IMR-90 (cell line): Measurements from ENCODE around the gene CDK8. TPM values are rescaled to one million over a fixed set of nuclear protein-coding genes. Genes with fewer than 3 reads are reported as not detected.

ENCODE experiments used
- ATAC-seq: fragments of 200-7000 bp; cut with Tn5 transposase; 2 replicates; pipeline ENCODE4 v1.9.1; 2020; ENCODE audit warnings: low read depth, mild to moderate bottlenecking, moderate library complexity
- BruUV-seq: library from RNA; stranded (reverse); fragments of 400-500 nt; replicated peaks from 2 replicates; lab custom pipeline; 2021; lab: Mats Ljungman, UMichigan
- CTCF ChIA-PET: fragments of 300-600 bp; formaldehyde crosslinking; extraction: SDS; loops from one replicate; lab custom pipeline; 2021; ENCODE audit warnings: antibody characterized with exemption; lab: Yijun Ruan, JAX
- POLR2A ChIA-PET: fragments of 300-600 bp; sonication (Branson Sonifier 250); formaldehyde crosslinking; loops from one replicate; lab custom pipeline; 2022; ENCODE audit warnings: antibody characterized with exemption; ENCODE audit not compliant: unreplicated experiment; lab: Charles Lee
- DNase-seq: peaks from one replicate; pipeline ENCODE4 v3.0.0; 2013
- H2AFZ ChIP-seq: replicated peaks from 2 replicates; pipeline ENCODE3; 2013; ENCODE audit warnings: low read length, mild to moderate bottlenecking; ENCODE audit not compliant: poor library complexity
- H2AK5ac ChIP-seq: 2 replicates; pipeline ENCODE4 v1.6.1; 2013; ENCODE audit warnings: low read depth, low read length, inconsistent platforms
- H2AK9ac ChIP-seq: replicated peaks from 2 replicates; pipeline ENCODE3; 2013; ENCODE audit warnings: mild to moderate bottlenecking, low read depth, low read length, moderate library complexity; ENCODE audit not compliant: poor library complexity
- H2BK120ac ChIP-seq: 2 replicates; pipeline ENCODE4 v1.6.1; 2013; ENCODE audit warnings: low read depth, low read length, inconsistent platforms
- H2BK15ac ChIP-seq: 3 replicates; pipeline ENCODE4 v1.6.1; 2013; ENCODE audit warnings: low read depth, low read length, inconsistent platforms
- H2BK20ac ChIP-seq: 2 replicates; pipeline ENCODE4 v1.6.1; 2013; ENCODE audit warnings: low read depth, mild to moderate bottlenecking, inconsistent platforms, low read length, moderate library complexity
- H2BK5ac ChIP-seq: 2 replicates; pipeline ENCODE4 v1.6.1; 2013; ENCODE audit warnings: mild to moderate bottlenecking, low read depth, low read length, inconsistent platforms; ENCODE audit not compliant: poor library complexity, severe bottlenecking
- H3K14ac ChIP-seq: replicated peaks from 2 replicates; pipeline ENCODE4 v1.6.1; 2013; ENCODE audit warnings: low read depth, low read length, inconsistent platforms
- H3K18ac ChIP-seq: 2 replicates; pipeline ENCODE4 v1.6.1; 2013; ENCODE audit warnings: low read depth, low read length, control low read depth
- H3K23ac ChIP-seq: 2 replicates; pipeline ENCODE4 v1.6.1; 2013; ENCODE audit warnings: low read depth, low read length, inconsistent platforms
- H3K27ac ChIP-seq: 2 replicates; pipeline ENCODE4 v1.5.1; 2013; ENCODE audit warnings: mild to moderate bottlenecking, control low read depth, low read length; ENCODE audit not compliant: insufficient read depth
- H3K27me3 ChIP-seq: 2 replicates; pipeline ENCODE4 v1.6.1; 2013; ENCODE audit warnings: low read length; ENCODE audit not compliant: control insufficient read depth, insufficient read depth
- H3K36me3 ChIP-seq: 2 replicates; pipeline ENCODE4 v1.6.1; 2013; ENCODE audit warnings: low read length, mixed read lengths; ENCODE audit not compliant: control insufficient read depth, insufficient read depth
- H3K4ac ChIP-seq: 2 replicates; pipeline ENCODE4 v1.6.1; 2013; ENCODE audit warnings: low read depth, low read length, inconsistent platforms
- H3K4me1 ChIP-seq: 2 replicates; pipeline ENCODE4 v1.6.1; 2013; ENCODE audit warnings: low read length, mixed read lengths; ENCODE audit not compliant: control insufficient read depth, insufficient read depth
- H3K4me2 ChIP-seq: 2 replicates; pipeline ENCODE4 v1.6.1; 2013; ENCODE audit warnings: low read depth, mild to moderate bottlenecking, control low read depth, low read length, moderate library complexity
- H3K4me3 ChIP-seq: 2 replicates; pipeline ENCODE4 v1.5.1; 2013; ENCODE audit warnings: low read depth, mild to moderate bottlenecking, control low read depth, low read length, moderate library complexity; ENCODE audit not compliant: insufficient read depth
- H3K56ac ChIP-seq: 2 replicates; pipeline ENCODE4 v1.6.1; 2013; ENCODE audit warnings: low read length, inconsistent platforms; ENCODE audit not compliant: insufficient read depth; ENCODE audit errors: extremely low read depth
- H3K79me1 ChIP-seq, 2 experiments: 2 replicates each; pipeline ENCODE4 v1.6.1; 2013; ENCODE audit warnings: low read length in 2 of 2, inconsistent platforms in 1 of 2, low read depth in 1 of 2
- H3K9ac ChIP-seq: 2 replicates; pipeline ENCODE4 v1.6.1; 2013; ENCODE audit warnings: low read depth, low read length, control low read depth
- H3K9me1 ChIP-seq: 2 replicates; pipeline ENCODE4 v1.6.1; 2013; ENCODE audit warnings: low read length, inconsistent platforms; ENCODE audit not compliant: insufficient read depth
- H3K9me3 ChIP-seq: 2 replicates; pipeline ENCODE4 v1.6.1; 2013; ENCODE audit warnings: low read length; ENCODE audit not compliant: control insufficient read depth, insufficient read depth
- H4K20me1 ChIP-seq: 2 replicates; pipeline ENCODE4 v1.6.1; 2013; ENCODE audit warnings: low read length, inconsistent platforms; ENCODE audit not compliant: insufficient read depth
- H4K5ac ChIP-seq: 2 replicates; pipeline ENCODE4 v1.6.1; 2013; ENCODE audit warnings: mild to moderate bottlenecking, low read depth, low read length, control low read depth
- H4K8ac ChIP-seq, 2 experiments: 2 replicates each; pipeline ENCODE4 v1.6.1; 2013; ENCODE audit warnings: low read depth in 2 of 2, low read length in 2 of 2, control low read depth in 1 of 2, inconsistent platforms in 1 of 2
- H4K91ac ChIP-seq: 2 replicates; pipeline ENCODE4 v1.6.1; 2013; ENCODE audit warnings: low read depth, low read length, inconsistent platforms; ENCODE audit not compliant: insufficient read depth
- CEBPB ChIP-seq: IDR thresholded peaks from 2 replicates; pipeline ENCODE4 v1.6.1; 2012; ENCODE audit warnings: low read depth, low read length, improper control_type of control experiment
- RAD21 ChIP-seq: IDR thresholded peaks from 2 replicates; pipeline ENCODE4 v1.6.1; 2012; ENCODE audit warnings: low read length, improper control_type of control experiment
- RCOR1 ChIP-seq: IDR thresholded peaks from 2 replicates; pipeline ENCODE4 v1.6.1; 2012; ENCODE audit warnings: mild to moderate bottlenecking, low read length, improper control_type of control experiment; ENCODE audit not compliant: insufficient replicate concordance
- WGBS, 2 experiments: methylation state at CpG; one replicate each; pipeline versions ENCODE4 v1.1.5 to v1.1.7; 2013; ENCODE audit warnings: missing lambda C conversion rate in 2 of 2; ENCODE audit not compliant: insufficient read length in 1 of 2; ENCODE audit errors: extremely low coverage in 2 of 2; 5-methylcytosine and 5-hydroxymethylcytosine counted together
- dilution Hi-C: fragments of 300-500 bp; cut with HindIII; formaldehyde crosslinking; loops from one replicate; pipeline ENCODE4 v1.14.3; 2018; ENCODE audit warnings: low sequenced_read_pairs; ENCODE audit not compliant: unreplicated experiment
- in situ Hi-C: fragments of 300-500 bp; cut with MboI; formaldehyde crosslinking; loops from 3 replicates; pipeline ENCODE4 v1.14.3; 2019; ENCODE audit warnings: low sequenced_read_pairs, inconsistent platforms, mixed read lengths
- intact Hi-C: fragments of 100-400 bp; cut with micrococcal nuclease; formaldehyde crosslinking; loops from 2 replicates; pipeline ENCODE4 v1.10.0; 2022
- polyA plus RNA-seq, 3 experiments: library from polyadenylated mRNA; depleted of rRNA; stranded (reverse); fragments of >200 nt; gene quantifications; 2 replicates each; pipeline ENCODE4 v1.2.3, GENCODE V29; 2012; ENCODE audit warnings: low replicate concordance in 1 of 3
- total RNA-seq: library from RNA; depleted of rRNA; stranded (reverse); fragments of >200 nt; gene quantifications from 2 replicates; pipeline ENCODE4 v1.2.3, GENCODE V29; 2012

CDK8 gene
- total and polyA plus RNA-seq, 2 of the 4 experiments (the other 2 are of a cell fraction): 15.4 to 19.0 TPM

- TF ChIP-seq CEBPB (no peak), RAD21 (no peak), RCOR1 (no peak)
- Histone ChIP-seq H2BK120ac (no peak overlapping the region), H3K36me3 (no peaks in the 10 kb centered on the region), H2AK9ac (no peak overlapping the region), H3K9me1 (no peaks in the 10 kb centered on the region; the same call in 1 of the 2 replicates), H3K4me1 (no peaks in the 10 kb centered on the region; the same call in 1 of the 2 replicates), H2BK20ac (no peak overlapping the region), H3K56ac (no peak overlapping the region), H4K8ac (no peak overlapping the region), H3K4me2 (no peak overlapping the region), H2AK5ac (no peak overlapping the region), H3K9ac (no peak overlapping the region), H3K27ac (no peak overlapping the region), H2AFZ (no peak overlapping the region), H3K4me3 (no peak overlapping the region), H3K27me3 (no peaks in the 10 kb centered on the region), H3K18ac (no peak overlapping the region), H3K14ac (no peak overlapping the region), H3K9me3 (no peaks in the 10 kb centered on the region), H4K5ac (no peak overlapping the region), H4K20me1 (no peaks in the 10 kb centered on the region), H3K23ac (no peak overlapping the region), H2BK15ac (no peak overlapping the region), H3K79me1 (no peaks in the 10 kb centered on the region; a peak in 1 of 4 replicates), H3K4ac (no peak overlapping the region), H4K91ac (no peak overlapping the region), H2BK5ac (no peak overlapping the region)
- ChIA-PET CTCF (no interaction called here), POLR2A (no interaction called here)
- BruUV-seq: no TSS peak
- DNase-seq (no peak), ATAC-seq (no peak)
- in situ Hi-C loops (no loop called here), intact Hi-C loops (no loop called here), dilution Hi-C loops (no loop called here)
- no CpG with 5 or more reads among the region's 2 CpGs for WGBS, 2 experiments
These were observed 118.8 kb downstream of the CDK8 start for GRCh38 chr13:26372747-26373146.
